ENCODE data around the gene IFNB1. TPM values are rescaled to one million over a fixed set of nuclear protein-coding genes. Genes with fewer than 3 reads are reported as not detected.

Gene IFNB1
- total and polyA plus RNA-seq, 7 donors: not detected

GRCh38 chr9:21031091-21031807 is 46.5 kb downstream of the IFNB1 start, which contains the start of gene HACD4:
HACD4 (minus strand) TSS chr9:21031640; CDS start chr9:21031590, 50 bp downstream.
- intact Hi-C loops (cut with DNase I): no loop called here
- ATAC-seq: peak; percentile 47 to 85 (median 70)
- peak within 1 kb of the TSS; percentile 9 for H3K27ac ChIP-seq
- peak within 1 kb of the TSS; percentile 65 for H3K4me3 ChIP-seq
- H3K27me3 ChIP-seq (ENCODE audit: insufficient read depth in 3 of 3, low read length in 2 of 3): no peaks in the 10 kb centered on the region
- 8 to 12% (median 8%) methylated on average over 35 to 46 of the region's 46 CpGs for WGBS, 3 donors
- no peaks in the 10 kb centered on the region for H3K4me1 ChIP-seq
- peak; percentile 41 to 74 for DNase-seq
- no peak for TF ChIP-seq CTCF (IDR thresholded peaks at IDR 0.05)
- H3K9me3 ChIP-seq: no peaks in the 10 kb centered on the region
- H3K36me3 ChIP-seq (ENCODE audit: insufficient read depth in 1 of 2, low read depth in 1 of 2): no peaks in the 10 kb centered on the region

GRCh38 chr9:21030389-21031035 is 47.2 kb downstream of the IFNB1 start:
- Histone ChIP-seq H3K9me3 (no peaks in the 10 kb centered on the region), H3K27me3 (ENCODE audit: insufficient read depth in 3 of 3, low read length in 2 of 3) (no peaks in the 10 kb centered on the region), H3K27ac (peak overlapping the region; percentile 9), H3K4me3 (peak overlapping the region; percentile 65), H3K4me1 (no peaks in the 10 kb centered on the region), H3K36me3 (ENCODE audit: insufficient read depth in 1 of 2, low read depth in 1 of 2) (no peaks in the 10 kb centered on the region)
- no peak for DNase-seq
- WGBS, 3 donors: 77 to 85% (median 77%) methylated on average over 5 of the region's 5 CpGs
- intact Hi-C loops (cut with DNase I): no loop called here
- peak in 3 of 4 donors; percentile 45 to 61 (median 48) for ATAC-seq
- no peak for TF ChIP-seq CTCF (IDR thresholded peaks at IDR 0.05)

GRCh38 chr9:21029661-21030060 is 48.1 kb downstream of the IFNB1 start:
- no peak for TF ChIP-seq CTCF (IDR thresholded peaks at IDR 0.05)
- H3K27me3 ChIP-seq (ENCODE audit: insufficient read depth in 3 of 3, low read length in 2 of 3): no peaks in the 10 kb centered on the region
- 75 to 86% (median 78%) methylated on average over 8 of the region's 8 CpGs for WGBS, 3 donors
- H3K4me3 ChIP-seq: no peak overlapping the region
- H3K4me1 ChIP-seq: no peaks in the 10 kb centered on the region
- no peaks in the 10 kb centered on the region for H3K9me3 ChIP-seq
- no peak for ATAC-seq
- no peak for DNase-seq
- intact Hi-C loops (cut with DNase I): no loop called here
- no peaks in the 10 kb centered on the region for H3K36me3 ChIP-seq (ENCODE audit: insufficient read depth in 1 of 2, low read depth in 1 of 2)
- no peak overlapping the region for H3K27ac ChIP-seq

DNA sequence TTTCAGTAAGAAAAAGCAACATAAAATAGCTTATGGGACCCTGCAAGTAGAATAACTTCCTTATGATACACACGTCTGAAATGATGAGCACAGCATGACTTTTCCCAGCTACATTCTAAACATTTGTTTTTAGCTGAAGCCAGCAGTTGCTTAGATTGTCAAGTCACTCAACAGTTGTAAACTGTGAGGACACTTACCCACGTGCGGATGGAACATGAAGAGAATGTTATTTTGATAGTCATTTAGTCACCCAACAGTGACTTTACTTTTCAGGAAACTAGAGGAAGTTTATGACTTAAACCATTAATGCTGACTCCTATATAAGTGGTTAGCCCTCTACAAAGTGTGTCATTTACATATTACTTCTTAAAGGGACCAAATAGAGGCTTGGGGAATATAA is 49.3 kb downstream of the IFNB1 start:
- H3K27ac ChIP-seq: no peak overlapping the region
- no peaks in the 10 kb centered on the region for H3K36me3 ChIP-seq (ENCODE audit: insufficient read depth in 1 of 2, low read depth in 1 of 2)
- TF ChIP-seq CTCF (IDR thresholded peaks at IDR 0.05): no peak
- H3K4me3 ChIP-seq: no peak overlapping the region
- no peaks in the 10 kb centered on the region for H3K4me1 ChIP-seq
- 32 to 48% (median 37%) methylated on average over 3 of the region's 3 CpGs for WGBS, 3 donors
- H3K9me3 ChIP-seq: no peaks in the 10 kb centered on the region
- DNase-seq: no peak
- intact Hi-C loops (cut with DNase I): no loop called here
- H3K27me3 ChIP-seq (ENCODE audit: insufficient read depth in 3 of 3, low read length in 2 of 3): no peaks in the 10 kb centered on the region
- no peak for ATAC-seq

Measured in psoas muscle (tissue), 8 donors.